B cell (primary cell): ENCODE results near the gene RASGEF1C. TPM values are rescaled to one million over a fixed set of nuclear protein-coding genes. Genes with fewer than 3 reads are reported as not detected.

Experiments used
- ATAC-seq: fragments of 200-7000 bp; cut with Tn5 transposase; one replicate; pipeline ENCODE4 v1.10.0; 2021; ENCODE audit warnings: low read depth, mild to moderate bottlenecking, moderate number of reproducible peaks, moderate library complexity
- CTCF ChIA-PET: fragments of 350-600 bp; sonication (Branson Sonifier 250); formaldehyde crosslinking; loops from one replicate; lab custom pipeline; 2021; ENCODE audit warnings: antibody characterized with exemption, inconsistent platforms; lab: Charles Lee
- POLR2A ChIA-PET: fragments of 350-600 bp; sonication (Branson Sonifier 250); formaldehyde crosslinking; loops from one replicate; lab custom pipeline; 2021; ENCODE audit warnings: antibody characterized with exemption; lab: Charles Lee
- DNase-seq: peaks from one replicate; pipeline ENCODE4 v3.0.0; 2013
- H2AFZ ChIP-seq: 2 replicates; pipeline ENCODE4 v1.6.1; 2012; ENCODE audit warnings: mild to moderate bottlenecking, low read depth, low read length; ENCODE audit not compliant: insufficient read depth, poor library complexity, severe bottlenecking
- H3K27ac ChIP-seq, 2 donors: 1 replicate in 1 of 2; 2 replicates in 1 of 2; pipeline ENCODE4 v1.5.1; 2012 to 2013; ENCODE audit warnings: low read length in 2 of 2, mild to moderate bottlenecking in 2 of 2, moderate library complexity in 1 of 2
- H3K27me3 ChIP-seq, 4 experiments: fragments of 200-600 bp in 1 of 4; sonication (generic) in 1 of 4; replicated peaks in 1 of 4; 1 replicate in 2 of 4; 2 replicates in 2 of 4; pipeline versions ENCODE4 v1.6.1 to v1.7.0; 2013 to 2016; ENCODE audit warnings: low read length in 3 of 4, mild to moderate bottlenecking in 2 of 4, mixed read lengths in 1 of 4, moderate library complexity in 1 of 4; ENCODE audit not compliant: insufficient read depth in 4 of 4, control insufficient read depth in 3 of 4; ENCODE audit errors: control extremely low read depth in 1 of 4
- H3K36me3 ChIP-seq, 2 experiments: replicated peaks in 1 of 2; 1 replicate in 1 of 2; 2 replicates in 1 of 2; pipeline versions ENCODE4 v1.6.1 to v1.7.1; 2013; ENCODE audit warnings: low read length in 1 of 2; ENCODE audit not compliant: insufficient read depth in 2 of 2, control insufficient read depth in 1 of 2; ENCODE audit errors: control extremely low read depth in 1 of 2, extremely low read depth in 1 of 2
- H3K4me1 ChIP-seq, 2 donors: fragments of 200-600 bp in 1 of 2; sonication (generic) in 1 of 2; 1 replicate in 1 of 2; 2 replicates in 1 of 2; pipeline versions ENCODE4 v1.5.1 to v1.6.1; 2013 to 2017; ENCODE audit warnings: low read length in 2 of 2; ENCODE audit not compliant: control insufficient read depth in 2 of 2, insufficient read depth in 2 of 2
- H3K4me2 ChIP-seq: replicated peaks from 2 replicates; pipeline ENCODE3; 2012; ENCODE audit warnings: mild to moderate bottlenecking, low read depth, low read length; ENCODE audit not compliant: poor library complexity, severe bottlenecking
- H3K4me3 ChIP-seq, 5 experiments: fragments of 200-600 bp in 1 of 5; sonication (generic) in 1 of 5; 1 replicate in 3 of 5; 2 replicates in 2 of 5; pipeline versions ENCODE4 v1.5.1 to v1.7.0; 2011 to 2016; ENCODE audit warnings: low read length in 4 of 5, mild to moderate bottlenecking in 4 of 5, low read depth in 2 of 5, control low read depth in 1 of 5, moderate library complexity in 1 of 5; ENCODE audit not compliant: insufficient read depth in 1 of 5; ENCODE audit errors: control extremely low read depth in 1 of 5, extremely low read depth in 1 of 5
- H3K79me2 ChIP-seq: fragments of 200-600 bp; sonication (generic); one replicate; pipeline ENCODE4 v1.6.0; 2016; ENCODE audit warnings: low read length; ENCODE audit not compliant: control insufficient read depth, insufficient read depth
- H3K9ac ChIP-seq: fragments of 200-600 bp; sonication (generic); 2 replicates; pipeline ENCODE4 v1.6.1; 2017; ENCODE audit warnings: mild to moderate bottlenecking, low read length, moderate library complexity
- H3K9me3 ChIP-seq, 3 donors: one replicate each; pipeline versions ENCODE4 v1.6.1 to v1.7.1; 2013; ENCODE audit warnings: low read length in 2 of 3; ENCODE audit not compliant: control insufficient read depth in 2 of 3, insufficient read depth in 1 of 3; ENCODE audit errors: control extremely low read depth in 1 of 3
- H4K20me1 ChIP-seq: 2 replicates; pipeline ENCODE4 v1.6.0; 2012; ENCODE audit warnings: mild to moderate bottlenecking, low read length; ENCODE audit not compliant: insufficient read depth, control insufficient read depth, poor library complexity, severe bottlenecking
- H3K27ac Mint-ChIP-seq: one replicate; pipeline ENCODE4 v1.8.0; 2021; ENCODE audit warnings: mixed read lengths
- H3K27me3 Mint-ChIP-seq: one replicate; pipeline ENCODE4 v1.8.0; 2021; ENCODE audit warnings: mixed read lengths
- H3K4me1 Mint-ChIP-seq: one replicate; pipeline ENCODE4 v1.8.0; 2021; ENCODE audit warnings: mixed read lengths
- H3K4me3 Mint-ChIP-seq: one replicate; pipeline ENCODE4 v1.8.0; 2021; ENCODE audit warnings: mixed read lengths
- H3K9me3 Mint-ChIP-seq: one replicate; pipeline ENCODE4 v1.8.0; 2022; ENCODE audit warnings: mixed read lengths; ENCODE audit not compliant: insufficient read depth
- CTCF ChIP-seq: fragments of 200-600 bp; IDR thresholded peaks from one replicate; pipeline ENCODE4 v1.8.0; 2022; ENCODE audit warnings: antibody characterized with exemption, mild to moderate bottlenecking
- EZH2 ChIP-seq: IDR thresholded peaks from 2 replicates; pipeline ENCODE4 v1.6.1; 2012; ENCODE audit warnings: borderline replicate concordance, low read depth, mild to moderate bottlenecking, moderate library complexity, low read length; ENCODE audit not compliant: insufficient read depth, poor library complexity, severe bottlenecking
- WGBS: methylation state at CpG from one replicate; pipeline ENCODE4 v1.1.5; 2013; ENCODE audit warnings: missing lambda C conversion rate; ENCODE audit not compliant: insufficient coverage; 5-methylcytosine and 5-hydroxymethylcytosine counted together
- intact Hi-C: fragments of 100-400 bp; cut with micrococcal nuclease; formaldehyde crosslinking; loops from one replicate; pipeline ENCODE4 v1.10.0; 2022
- polyA plus RNA-seq: library from polyadenylated mRNA; depleted of rRNA; stranded (reverse); fragments of >200 nt; gene quantifications from 2 replicates; pipeline ENCODE4 v1.2.3, GENCODE V29; 2012
- total RNA-seq, 2 donors: library from RNA; stranded (reverse); fragments of 120-200 nt in 1 of 2; gene quantifications; 1 replicate in 1 of 2; 2 replicates in 1 of 2; pipeline versions ENCODE4 v1.2.3 to v1.2.4, GENCODE V29; 2013 to 2022

The RASGEF1C gene
- total and polyA plus RNA-seq, 2 donors (not counting 1 experiment from before 2014, with no cell fraction given) = not detected

DNA sequence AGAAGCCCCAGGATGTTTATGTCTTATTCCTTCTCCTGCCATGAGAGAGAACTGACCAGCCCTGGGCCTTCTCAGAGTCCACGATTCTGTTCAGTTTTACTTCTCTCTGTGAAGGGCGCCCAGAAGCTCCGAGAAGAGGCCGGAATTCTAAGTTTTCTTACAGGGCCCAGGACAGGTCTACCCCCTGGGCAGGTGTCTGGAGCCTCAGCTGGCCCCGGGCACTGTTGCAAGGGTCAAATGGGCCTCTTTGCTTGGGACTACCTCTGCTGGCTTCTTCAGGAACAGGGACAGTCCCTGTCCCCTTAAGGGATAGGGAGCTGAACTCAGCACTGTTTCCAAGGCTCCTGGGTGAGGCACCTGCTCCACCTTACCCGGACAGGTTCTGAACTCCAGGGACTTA is 55.0 kb downstream of the RASGEF1C start:
- WGBS = 80% methylated on average over 6 of the region's 6 CpGs
- Histone ChIP-seq H3K4me3 (no peak overlapping the region), H3K9me3 (peaks cover 0 to 9% (median 2%) of the 10 kb centered on the region in 3 donors), H3K79me2 (no peaks in the 10 kb centered on the region), H3K4me1 (no peaks in the 10 kb centered on the region), H2AFZ (no peak overlapping the region), H3K27ac (no peak overlapping the region), H3K27me3 (no peaks in the 10 kb centered on the region), H4K20me1 (no peaks in the 10 kb centered on the region), H3K36me3 (no peaks in the 10 kb centered on the region), H3K9ac (no peak overlapping the region), H3K4me2 (no peak overlapping the region)
- Mint-ChIP-seq H3K27me3 (peaks cover 8% of the 10 kb centered on the region), H3K27ac (no peak overlapping the region), H3K4me1 (no peaks in the 10 kb centered on the region), H3K9me3 (peaks cover 9% of the 10 kb centered on the region), H3K4me3 (no peak overlapping the region)
- ATAC-seq (no peak), DNase-seq (no peak)
- no peak for TF ChIP-seq EZH2
- TF ChIP-seq CTCF = no peak
- POLR2A ChIA-PET = no interaction called here
- CTCF ChIA-PET = no interaction called here
- intact Hi-C loops = no loop called here

DNA sequence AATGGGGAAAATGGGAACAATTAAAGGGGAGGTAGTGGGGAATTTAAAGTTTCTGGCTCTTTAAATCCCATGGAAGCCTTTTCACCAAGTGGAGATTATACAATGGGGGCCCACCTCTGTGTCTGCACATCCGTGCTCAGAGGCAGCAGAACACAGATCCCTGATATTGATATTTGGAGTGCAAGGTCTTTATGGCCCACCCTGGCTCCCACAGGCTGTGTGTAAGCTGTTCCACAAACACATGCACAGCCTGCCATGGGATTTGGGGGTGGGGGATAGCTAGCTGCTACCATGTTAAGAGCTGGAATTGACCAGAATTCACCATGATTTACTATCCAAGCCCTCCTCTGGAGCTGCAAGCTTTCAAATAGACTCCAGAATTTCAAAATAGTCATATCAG is 55.9 kb downstream of the RASGEF1C start:
- intact Hi-C loops = no loop called here
- no peak overlapping the region for H3K27ac ChIP-seq
- ATAC-seq (no peak), DNase-seq (no peak)
- no CpG with 5 or more reads among the region's 1 CpG for WGBS
- Mint-ChIP-seq H3K4me1 (no peaks in the 10 kb centered on the region), H3K27ac (no peak overlapping the region), H3K9me3 (peaks cover 9% of the 10 kb centered on the region), H3K4me3 (no peak overlapping the region), H3K27me3 (peaks cover 8% of the 10 kb centered on the region)
- no peak overlapping the region for H3K4me3 ChIP-seq
- H3K4me2 ChIP-seq = no peak overlapping the region
- no peaks in the 10 kb centered on the region for H3K4me1 ChIP-seq
- TF ChIP-seq CTCF (no peak), EZH2 (no peak)
- H3K36me3 ChIP-seq = no peaks in the 10 kb centered on the region
- no peaks in the 10 kb centered on the region for H3K79me2 ChIP-seq
- CTCF ChIA-PET = no interaction called here
- no peaks in the 10 kb centered on the region for H4K20me1 ChIP-seq
- POLR2A ChIA-PET = no interaction called here
- H3K9me3 ChIP-seq = peaks cover 0 to 9% (median 2%) of the 10 kb centered on the region in 3 donors
- no peaks in the 10 kb centered on the region for H3K27me3 ChIP-seq
- H2AFZ ChIP-seq = no peak overlapping the region
- no peak overlapping the region for H3K9ac ChIP-seq
